C1 segment of cervical spinal cord (tissue), 14 donors: ENCODE measurements around the gene NXPE1.

Source experiments
- DNase-seq, 14 donors: peaks; one replicate each; lab custom pipeline; 2025; lab: John Stamatoyannopoulos, UW

Gene NXPE1

GRCh38 chr11:114562166-114562916 is 2.7 kb upstream of the NXPE1 start:
- no peak for DNase-seq

DNA sequence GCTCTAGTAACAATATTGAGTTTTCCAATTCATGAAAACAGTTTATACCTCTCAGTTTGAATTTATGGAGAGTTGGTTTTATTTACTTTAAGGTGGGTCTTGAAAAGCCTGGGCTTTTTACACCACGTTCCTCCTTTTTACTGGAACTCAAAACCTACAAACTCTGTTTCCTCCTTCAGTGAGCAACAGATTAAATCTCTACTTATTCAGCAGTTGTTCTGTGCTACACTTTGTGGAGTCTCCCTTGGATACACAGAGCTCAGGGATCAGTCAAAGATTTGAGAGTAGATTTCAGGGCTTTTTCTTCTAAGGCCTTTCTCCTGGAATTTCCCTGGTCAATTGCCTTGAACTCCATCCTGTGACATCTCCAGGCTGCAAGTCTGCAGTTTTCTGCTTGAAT is 3.5 kb downstream of the NXPE1 start:
- no peak for DNase-seq

DNA sequence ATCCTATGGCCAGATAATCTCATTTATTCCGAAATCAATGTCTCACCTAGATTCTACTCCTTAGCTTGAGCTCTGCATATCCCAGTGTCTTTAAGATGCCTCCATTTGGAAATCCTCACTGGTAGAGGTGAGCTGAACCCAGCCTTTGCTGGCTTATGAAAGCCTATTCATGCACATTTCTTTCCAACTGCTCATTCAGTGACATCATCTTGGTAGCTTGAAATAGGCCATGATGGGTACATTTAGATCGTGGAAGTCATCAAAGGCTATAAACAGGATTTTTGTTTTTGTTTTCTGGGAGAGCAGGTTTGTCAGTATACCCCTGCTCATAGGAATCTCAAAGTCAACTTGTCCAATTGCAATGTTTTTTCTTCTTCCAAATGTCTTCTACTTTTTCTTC is 6.0 kb downstream of the NXPE1 start:
- DNase-seq: no peak

DNA sequence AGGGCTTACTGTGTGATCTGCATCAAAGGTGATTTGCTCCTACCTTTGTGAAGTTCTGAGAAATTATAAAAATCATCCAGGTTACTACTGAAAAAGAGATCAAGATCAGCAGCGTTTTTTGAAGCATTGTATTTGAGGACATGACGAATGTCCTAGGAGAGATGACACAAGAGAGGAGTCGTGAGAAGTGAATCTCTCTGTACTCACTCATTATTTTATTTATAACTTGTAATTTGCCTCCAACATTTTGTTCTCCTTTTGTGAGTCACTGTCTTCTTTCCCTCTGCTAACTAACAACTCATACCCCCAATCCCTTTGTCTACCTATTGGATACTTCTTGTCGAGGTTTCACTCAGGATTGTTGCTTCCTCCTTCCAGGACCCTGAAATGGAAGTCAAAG is 8.6 kb downstream of the NXPE1 start:
- DNase-seq: no peak

DNA sequence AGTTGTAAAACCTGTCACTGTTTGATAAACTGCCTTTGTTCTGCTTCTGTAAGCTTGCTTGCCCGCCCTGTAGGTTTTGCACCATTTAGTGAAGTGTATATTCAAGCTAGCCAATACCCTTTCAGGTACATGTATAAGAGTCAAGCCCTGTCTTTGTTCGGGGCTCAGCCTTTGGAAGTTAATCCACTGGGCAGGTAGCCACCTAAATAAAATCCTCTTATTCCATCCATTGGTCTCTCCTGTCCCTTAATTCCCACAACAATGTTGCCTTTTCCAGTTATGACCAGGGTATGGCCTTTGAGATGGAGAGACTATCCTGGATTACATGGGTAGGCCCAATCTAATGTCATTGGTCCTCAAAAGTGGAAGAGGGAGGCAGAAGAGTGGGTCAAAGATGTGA is 34.0 kb downstream of the NXPE1 start:
- no peak for DNase-seq

GRCh38 chr11:114524122-114524521 is 35.6 kb downstream of the NXPE1 start:
- no peak for DNase-seq

DNA sequence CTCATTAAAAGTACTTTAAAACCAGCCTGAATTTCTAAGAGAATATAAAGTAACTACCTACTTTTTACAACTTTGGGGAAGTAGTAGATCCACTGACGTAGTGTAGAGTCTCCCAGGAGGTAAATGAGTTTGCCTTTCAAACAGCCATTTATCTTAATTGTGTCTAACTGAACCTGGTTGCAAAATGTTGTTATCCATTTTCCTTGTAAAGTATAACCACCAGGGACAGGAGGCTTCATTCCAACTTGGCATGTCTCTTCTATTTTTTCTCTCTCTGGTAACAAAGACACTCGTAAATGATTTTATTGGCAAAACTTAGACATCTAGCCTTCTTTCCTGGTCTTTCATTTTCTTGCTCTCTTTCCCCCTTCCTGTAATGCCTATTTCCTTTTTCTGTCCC is 36.9 kb downstream of the NXPE1 start:
- DNase-seq: no peak

DNA sequence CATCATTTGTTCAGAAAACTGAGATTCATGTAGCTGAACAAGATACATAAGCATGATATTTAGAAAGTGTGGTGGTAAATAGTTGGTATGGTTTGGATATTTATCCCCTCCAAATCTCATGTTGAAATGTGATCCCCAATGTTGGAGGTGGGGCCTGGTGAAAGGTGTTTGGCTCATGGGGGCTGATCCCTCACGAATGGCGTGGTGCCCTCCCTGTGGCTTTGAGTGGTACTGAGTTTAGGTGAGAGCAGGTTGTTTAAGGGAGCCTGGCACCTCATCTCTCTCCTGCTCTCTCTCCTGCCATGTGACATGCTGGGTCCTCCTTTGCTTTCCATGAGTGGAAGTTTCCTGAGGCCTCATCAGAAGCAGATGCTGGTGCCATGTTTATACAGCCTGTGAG is 48.1 kb downstream of the NXPE1 start:
- no peak for DNase-seq

- no peak for DNase-seq
Measured at GRCh38 chr11:114511079-114511478, 48.6 kb downstream of the NXPE1 start.

- no peak for DNase-seq
Measured at GRCh38 chr11:114501901-114502300, 57.8 kb downstream of the NXPE1 start.

GRCh38 chr11:114499756-114500155 is 59.9 kb downstream of the NXPE1 start:
- DNase-seq: no peak

GRCh38 chr11:114496915-114497314 is 62.8 kb downstream of the NXPE1 start:
- DNase-seq: no peak

- DNase-seq: no peak
Measured at GRCh38 chr11:114483929-114484328, 75.8 kb downstream of the NXPE1 start.

- DNase-seq: no peak
Measured at GRCh38 chr11:114482114-114482513, 77.6 kb downstream of the NXPE1 start.

DNA sequence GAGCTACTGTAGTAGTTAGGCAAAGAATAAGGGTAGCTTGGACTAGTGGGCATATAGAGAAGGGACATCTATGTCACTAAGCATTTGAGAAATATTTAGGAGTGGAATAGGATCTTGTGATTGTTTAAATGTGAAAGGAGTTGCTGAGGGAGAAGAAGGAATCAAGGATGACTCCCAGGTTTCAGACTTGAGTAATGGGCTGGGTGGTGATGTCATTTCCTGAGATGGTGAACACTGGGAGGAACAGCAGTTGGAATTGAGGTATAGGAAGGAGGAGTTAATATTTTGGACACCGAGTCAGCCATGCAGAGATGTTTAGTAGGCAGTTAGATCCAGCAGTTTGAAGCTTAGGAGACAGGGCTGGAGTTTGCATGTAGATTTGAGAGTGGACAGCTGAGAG is 80.3 kb downstream of the NXPE1 start:
- no peak for DNase-seq

- no peak for DNase-seq
Measured at GRCh38 chr11:114478768-114479167, 80.9 kb downstream of the NXPE1 start.

GRCh38 chr11:114478001-114478410 is 81.7 kb downstream of the NXPE1 start:
- no peak for DNase-seq

DNA sequence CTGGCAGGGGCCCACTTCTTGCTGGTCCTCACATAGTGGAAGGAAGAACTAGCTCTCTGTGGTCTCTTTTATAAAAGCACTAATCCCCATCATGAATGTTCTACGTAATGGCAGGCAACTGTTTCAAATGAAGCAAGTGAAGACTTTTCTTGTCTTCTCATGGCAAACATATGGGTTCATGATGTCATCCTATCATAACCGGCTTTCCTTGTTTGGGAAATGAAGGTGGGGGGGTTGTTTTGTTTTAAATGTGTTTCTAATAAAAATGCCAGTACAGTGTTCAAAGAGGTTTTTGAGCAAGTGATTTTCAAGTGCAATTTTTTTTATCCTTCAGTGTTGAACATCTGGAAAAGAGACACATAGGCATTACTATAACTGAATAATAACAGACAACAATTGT is 87.0 kb downstream of the NXPE1 start:
- no peak for DNase-seq
